ENCODE data around the gene TEFM.

GRCh38 chr17:30926516-30926915, 20.5 kb upstream of the TEFM start:
- no peak for TF ChIP-seq CTCF (IDR thresholded peaks at IDR 0.05; ENCODE audit: low read depth, low read length, poor library complexity, severe bottlenecking)
- TF ChIP-seq EZH2phosphoT487 (IDR thresholded peaks at IDR 0.05; ENCODE audit: borderline replicate concordance, low read length): no peak

Measured in DOHH2 (cell line).